Measurements from ENCODE around the gene PALM.

DNA sequence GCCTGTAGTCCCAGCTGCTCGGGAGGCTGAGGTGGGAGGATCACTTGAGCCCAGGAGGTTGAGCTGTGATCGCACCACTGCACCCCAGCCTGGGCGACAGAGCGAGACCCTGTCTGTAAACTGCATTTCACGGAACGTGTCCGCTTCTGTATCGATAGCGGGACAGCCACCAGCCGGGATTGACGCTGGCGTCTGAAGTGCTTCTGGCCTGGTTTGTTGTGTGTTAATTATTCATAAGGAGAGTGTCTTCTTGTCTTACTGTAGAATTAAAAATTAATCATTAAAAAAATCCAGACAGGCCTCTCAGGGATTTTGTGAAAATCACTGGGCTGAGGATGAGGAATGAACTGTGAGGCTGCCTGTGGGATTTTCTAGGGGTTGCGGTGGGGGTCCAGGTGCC is 26.0 kb downstream of the PALM start:
- TF ChIP-seq CTCF (conservative IDR thresholded peaks at IDR 0.05; ENCODE audit: low read depth, low read length) (no peak), EZH2 (IDR thresholded peaks at IDR 0.05; ENCODE audit: low read length, unreplicated experiment) (no peak), EZH2phosphoT487 (IDR thresholded peaks at IDR 0.05; ENCODE audit: borderline replicate concordance, low read length) (no peak)

All from PC-3 (cell line).